Measurements from ENCODE around the gene LRCH1. TPM values are rescaled to one million over a fixed set of nuclear protein-coding genes. Genes with fewer than 3 reads are reported as not detected.
A peak's percentile ranks its signal among the peaks of the same experiment; 100 is the strongest.

Gene LRCH1
- total and polyA plus RNA-seq, 10 of the 15 experiments (the other 5 are each of a cell fraction or from before 2014, with no cell fraction given) = 5.3 to 48.9 (median 14.4) TPM

DNA sequence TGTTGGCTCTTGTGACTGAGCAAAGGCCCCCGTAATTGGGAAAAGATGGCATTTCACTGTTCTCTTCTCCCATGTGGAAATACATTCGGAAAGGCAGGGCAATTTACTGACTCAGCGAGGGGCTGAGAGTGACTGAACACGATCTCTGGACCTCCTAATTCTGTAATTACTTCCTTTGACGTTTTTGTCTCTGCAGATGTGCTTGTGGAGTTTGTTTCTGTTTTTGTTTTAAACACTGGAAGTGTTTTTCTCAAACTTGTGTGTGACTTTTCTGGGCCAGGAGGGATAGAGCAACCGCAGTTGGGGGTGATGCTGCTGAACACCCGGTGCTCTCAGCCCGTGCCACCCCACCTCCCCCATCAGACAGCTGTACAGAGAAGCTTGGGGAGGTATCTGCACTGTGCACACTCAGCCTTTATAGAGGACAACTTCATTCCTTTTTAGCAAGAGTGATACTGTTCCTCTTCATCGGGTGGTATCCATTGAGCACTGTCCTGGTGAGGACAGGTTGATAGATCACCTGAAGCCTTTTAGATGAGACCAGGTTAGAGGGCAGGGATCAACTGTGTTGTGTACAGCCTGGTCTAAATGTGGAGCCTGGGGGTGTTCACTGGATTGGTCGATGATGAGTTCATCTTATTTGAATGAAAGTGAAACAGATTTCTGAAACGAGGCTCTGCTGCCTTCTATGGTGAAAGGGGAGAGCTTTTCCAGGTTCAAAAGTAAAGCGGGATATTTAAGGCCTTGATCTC lies 126.6 kb downstream of the LRCH1 start (continued):
- TF ChIP-seq, protein P1, sequence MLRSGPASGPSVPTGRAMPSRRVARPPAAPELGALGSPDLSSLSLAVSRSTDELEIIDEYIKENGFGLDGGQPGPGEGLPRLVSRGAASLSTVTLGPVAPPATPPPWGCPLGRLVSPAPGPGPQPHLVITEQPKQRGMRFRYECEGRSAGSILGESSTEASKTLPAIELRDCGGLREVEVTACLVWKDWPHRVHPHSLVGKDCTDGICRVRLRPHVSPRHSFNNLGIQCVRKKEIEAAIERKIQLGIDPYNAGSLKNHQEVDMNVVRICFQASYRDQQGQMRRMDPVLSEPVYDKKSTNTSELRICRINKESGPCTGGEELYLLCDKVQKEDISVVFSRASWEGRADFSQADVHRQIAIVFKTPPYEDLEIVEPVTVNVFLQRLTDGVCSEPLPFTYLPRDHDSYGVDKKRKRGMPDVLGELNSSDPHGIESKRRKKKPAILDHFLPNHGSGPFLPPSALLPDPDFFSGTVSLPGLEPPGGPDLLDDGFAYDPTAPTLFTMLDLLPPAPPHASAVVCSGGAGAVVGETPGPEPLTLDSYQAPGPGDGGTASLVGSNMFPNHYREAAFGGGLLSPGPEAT (IDR thresholded peaks at IDR 0.05; ENCODE audit: low read depth) = no peak
- no peak for TF ChIP-seq STAT3 (IDR thresholded peaks at IDR 0.05; ENCODE audit: low read depth, low read length)
- TF ChIP-seq NFXL1 (IDR thresholded peaks at IDR 0.05; ENCODE audit: borderline replicate concordance) = no peak
- no peak for TF ChIP-seq CREM (IDR thresholded peaks at IDR 0.05; ENCODE audit: low read depth)
- TF ChIP-seq, protein P2, sequence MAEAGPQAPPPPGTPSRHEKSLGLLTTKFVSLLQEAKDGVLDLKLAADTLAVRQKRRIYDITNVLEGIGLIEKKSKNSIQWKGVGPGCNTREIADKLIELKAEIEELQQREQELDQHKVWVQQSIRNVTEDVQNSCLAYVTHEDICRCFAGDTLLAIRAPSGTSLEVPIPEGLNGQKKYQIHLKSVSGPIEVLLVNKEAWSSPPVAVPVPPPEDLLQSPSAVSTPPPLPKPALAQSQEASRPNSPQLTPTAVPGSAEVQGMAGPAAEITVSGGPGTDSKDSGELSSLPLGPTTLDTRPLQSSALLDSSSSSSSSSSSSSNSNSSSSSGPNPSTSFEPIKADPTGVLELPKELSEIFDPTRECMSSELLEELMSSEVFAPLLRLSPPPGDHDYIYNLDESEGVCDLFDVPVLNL (IDR thresholded peaks at IDR 0.05; ENCODE audit: low read depth, low read length) = 0 out of 2 replicates have a peak, but pooled peaks have one; percentile 45
- TF ChIP-seq, protein P3, sequence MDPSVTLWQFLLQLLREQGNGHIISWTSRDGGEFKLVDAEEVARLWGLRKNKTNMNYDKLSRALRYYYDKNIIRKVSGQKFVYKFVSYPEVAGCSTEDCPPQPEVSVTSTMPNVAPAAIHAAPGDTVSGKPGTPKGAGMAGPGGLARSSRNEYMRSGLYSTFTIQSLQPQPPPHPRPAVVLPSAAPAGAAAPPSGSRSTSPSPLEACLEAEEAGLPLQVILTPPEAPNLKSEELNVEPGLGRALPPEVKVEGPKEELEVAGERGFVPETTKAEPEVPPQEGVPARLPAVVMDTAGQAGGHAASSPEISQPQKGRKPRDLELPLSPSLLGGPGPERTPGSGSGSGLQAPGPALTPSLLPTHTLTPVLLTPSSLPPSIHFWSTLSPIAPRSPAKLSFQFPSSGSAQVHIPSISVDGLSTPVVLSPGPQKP (IDR thresholded peaks at IDR 0.05; ENCODE audit: low read depth, low read length) = no peak
- TF ChIP-seq, protein P4, sequence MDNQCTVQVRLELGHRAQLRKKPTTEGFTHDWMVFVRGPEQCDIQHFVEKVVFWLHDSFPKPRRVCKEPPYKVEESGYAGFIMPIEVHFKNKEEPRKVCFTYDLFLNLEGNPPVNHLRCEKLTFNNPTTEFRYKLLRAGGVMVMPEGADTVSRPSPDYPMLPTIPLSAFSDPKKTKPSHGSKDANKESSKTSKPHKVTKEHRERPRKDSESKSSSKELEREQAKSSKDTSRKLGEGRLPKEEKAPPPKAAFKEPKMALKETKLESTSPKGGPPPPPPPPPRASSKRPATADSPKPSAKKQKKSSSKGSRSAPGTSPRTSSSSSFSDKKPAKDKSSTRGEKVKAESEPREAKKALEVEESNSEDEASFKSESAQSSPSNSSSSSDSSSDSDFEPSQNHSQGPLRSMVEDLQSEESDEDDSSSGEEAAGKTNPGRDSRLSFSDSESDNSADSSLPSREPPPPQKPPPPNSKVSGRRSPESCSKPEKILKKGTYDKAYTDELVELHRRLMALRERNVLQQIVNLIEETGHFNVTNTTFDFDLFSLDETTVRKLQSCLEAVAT (IDR thresholded peaks at IDR 0.05) = 0 out of 2 replicates have a peak, but pooled peaks have one; percentile 32
- TF ChIP-seq ETV6 (conservative IDR thresholded peaks at IDR 0.05 in 1 of 2, IDR thresholded peaks at IDR 0.05 in 1 of 2; ENCODE audit: borderline replicate concordance in 1 of 2, low read depth in 1 of 2) = peak in 1 of 2 experiments; percentile 23; a peak in 1 of 4 replicates
- TF ChIP-seq CBX3 (IDR thresholded peaks at IDR 0.05; ENCODE audit: borderline replicate concordance, low read depth) = no peak
- no peak for TF ChIP-seq SUPT20H (IDR thresholded peaks at IDR 0.05; ENCODE audit: borderline replicate concordance, control insufficient read depth, low read depth, low read length)
- TF ChIP-seq HDGF (IDR thresholded peaks at IDR 0.05) = 0 out of 2 replicates have a peak, but pooled peaks have one; percentile 36
- TF ChIP-seq SRF (IDR thresholded peaks at IDR 0.05; ENCODE audit: low read depth in 2 of 2, low read length in 2 of 2) = peak in 1 of 2 experiments; percentile 73; a peak in 2 of 4 replicates
- TF ChIP-seq POLR2A (IDR thresholded peaks at IDR 0.05; ENCODE audit: low read depth, low read length) = no peak; the same call in none of the 2 replicates
- no peak for TF ChIP-seq RAD51 (IDR thresholded peaks at IDR 0.05)
- no peak; the same call in 1 of the 2 replicates for TF ChIP-seq POLR2AphosphoS5 (IDR thresholded peaks at IDR 0.05; ENCODE audit: low read length)
- TF ChIP-seq, protein P5, sequence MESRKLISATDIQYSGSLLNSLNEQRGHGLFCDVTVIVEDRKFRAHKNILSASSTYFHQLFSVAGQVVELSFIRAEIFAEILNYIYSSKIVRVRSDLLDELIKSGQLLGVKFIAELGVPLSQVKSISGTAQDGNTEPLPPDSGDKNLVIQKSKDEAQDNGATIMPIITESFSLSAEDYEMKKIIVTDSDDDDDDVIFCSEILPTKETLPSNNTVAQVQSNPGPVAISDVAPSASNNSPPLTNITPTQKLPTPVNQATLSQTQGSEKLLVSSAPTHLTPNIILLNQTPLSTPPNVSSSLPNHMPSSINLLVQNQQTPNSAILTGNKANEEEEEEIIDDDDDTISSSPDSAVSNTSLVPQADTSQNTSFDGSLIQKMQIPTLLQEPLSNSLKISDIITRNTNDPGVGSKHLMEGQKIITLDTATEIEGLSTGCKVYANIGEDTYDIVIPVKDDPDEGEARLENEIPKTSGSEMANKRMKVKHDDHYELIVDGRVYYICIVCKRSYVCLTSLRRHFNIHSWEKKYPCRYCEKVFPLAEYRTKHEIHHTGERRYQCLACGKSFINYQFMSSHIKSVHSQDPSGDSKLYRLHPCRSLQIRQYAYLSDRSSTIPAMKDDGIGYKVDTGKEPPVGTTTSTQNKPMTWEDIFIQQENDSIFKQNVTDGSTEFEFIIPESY (IDR thresholded peaks at IDR 0.05) = no peak
- TF ChIP-seq ZNF384 (IDR thresholded peaks at IDR 0.05; ENCODE audit: borderline replicate concordance, low read depth, low read length) = no peak
- TF ChIP-seq NFYA (IDR thresholded peaks at IDR 0.05; ENCODE audit: borderline replicate concordance, low read depth, low read length) = no peak
- TF ChIP-seq, protein P6, sequence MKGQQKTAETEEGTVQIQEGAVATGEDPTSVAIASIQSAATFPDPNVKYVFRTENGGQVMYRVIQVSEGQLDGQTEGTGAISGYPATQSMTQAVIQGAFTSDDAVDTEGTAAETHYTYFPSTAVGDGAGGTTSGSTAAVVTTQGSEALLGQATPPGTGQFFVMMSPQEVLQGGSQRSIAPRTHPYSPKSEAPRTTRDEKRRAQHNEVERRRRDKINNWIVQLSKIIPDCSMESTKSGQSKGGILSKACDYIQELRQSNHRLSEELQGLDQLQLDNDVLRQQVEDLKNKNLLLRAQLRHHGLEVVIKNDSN (IDR thresholded peaks at IDR 0.05; ENCODE audit: borderline replicate concordance, extremely low read length, insufficient read depth, low read depth, low read length) = no peak
- TF ChIP-seq HDAC6 (IDR thresholded peaks at IDR 0.05; ENCODE audit: unreplicated experiment) = no peak
- TF ChIP-seq LARP7 (IDR thresholded peaks at IDR 0.05) = no peak

All from GM12878 (cell line).